Hepatocyte (in vitro differentiated cells): ENCODE measurements around the gene FAM180A.

Source experiments
- EZH2 ChIP-seq: fragments of 200-600 bp; sonication (generic); IDR thresholded peaks from 2 replicates; pipeline ENCODE4 v1.6.1; 2016; ENCODE audit warnings: antibody characterized with exemption, mild to moderate bottlenecking, borderline replicate concordance
- EZH2phosphoT487 ChIP-seq: fragments of 200-600 bp; sonication (generic); IDR thresholded peaks from one replicate; pipeline ENCODE4 v1.6.1; 2018; ENCODE audit warnings: antibody characterized with exemption, mild to moderate bottlenecking, low read depth, moderate library complexity; ENCODE audit not compliant: unreplicated experiment, severe bottlenecking
- TF ChIP-seq, protein P1 (sequence below): fragments of 200-600 bp; sonication (generic); IDR thresholded peaks from 2 replicates; pipeline ENCODE4 v1.5.1; 2016; ENCODE audit warnings: antibody characterized with exemption, mild to moderate bottlenecking; ENCODE audit not compliant: poor library complexity

DNA sequence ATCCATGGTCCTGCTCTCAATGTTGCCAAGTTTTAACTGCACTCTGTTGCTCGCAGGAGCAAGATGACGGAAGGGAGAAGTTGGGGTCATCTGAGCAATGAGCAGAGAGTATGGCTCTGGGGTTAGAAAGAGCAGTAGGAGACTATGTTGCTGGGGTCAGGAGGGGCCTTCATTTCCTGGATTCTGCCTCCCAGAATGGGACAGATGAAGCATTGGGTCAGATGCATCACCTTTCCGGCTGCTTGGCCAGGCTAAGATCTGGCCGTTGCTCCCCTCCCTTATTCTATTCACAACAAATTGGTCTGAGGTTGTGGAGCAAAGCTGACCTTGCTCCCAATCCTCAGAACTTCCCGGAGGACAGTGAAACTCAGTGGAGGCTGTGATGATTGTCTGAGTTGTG lies 63.9 kb downstream of the FAM180A start:
- TF ChIP-seq, protein P1, sequence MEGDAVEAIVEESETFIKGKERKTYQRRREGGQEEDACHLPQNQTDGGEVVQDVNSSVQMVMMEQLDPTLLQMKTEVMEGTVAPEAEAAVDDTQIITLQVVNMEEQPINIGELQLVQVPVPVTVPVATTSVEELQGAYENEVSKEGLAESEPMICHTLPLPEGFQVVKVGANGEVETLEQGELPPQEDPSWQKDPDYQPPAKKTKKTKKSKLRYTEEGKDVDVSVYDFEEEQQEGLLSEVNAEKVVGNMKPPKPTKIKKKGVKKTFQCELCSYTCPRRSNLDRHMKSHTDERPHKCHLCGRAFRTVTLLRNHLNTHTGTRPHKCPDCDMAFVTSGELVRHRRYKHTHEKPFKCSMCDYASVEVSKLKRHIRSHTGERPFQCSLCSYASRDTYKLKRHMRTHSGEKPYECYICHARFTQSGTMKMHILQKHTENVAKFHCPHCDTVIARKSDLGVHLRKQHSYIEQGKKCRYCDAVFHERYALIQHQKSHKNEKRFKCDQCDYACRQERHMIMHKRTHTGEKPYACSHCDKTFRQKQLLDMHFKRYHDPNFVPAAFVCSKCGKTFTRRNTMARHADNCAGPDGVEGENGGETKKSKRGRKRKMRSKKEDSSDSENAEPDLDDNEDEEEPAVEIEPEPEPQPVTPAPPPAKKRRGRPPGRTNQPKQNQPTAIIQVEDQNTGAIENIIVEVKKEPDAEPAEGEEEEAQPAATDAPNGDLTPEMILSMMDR = no peak
- TF ChIP-seq EZH2 (no peak), EZH2phosphoT487 (no peak)
